Lower lobe of right lung (tissue), 2 donors: Measurements from ENCODE around the gene RAB6B. TPM values are rescaled to one million over a fixed set of nuclear protein-coding genes. Genes with fewer than 3 reads are reported as not detected.
A peak's percentile ranks its signal among the peaks of the same experiment; 100 is the strongest.

Source experiments
- ATAC-seq, 2 donors: fragments of 200-7000 bp; cut with Tn5 transposase; one replicate each; pipeline ENCODE4 v1.9.1; 2020 to 2022; ENCODE audit warnings: mild to moderate bottlenecking in 2 of 2, moderate library complexity in 2 of 2
- DNase-seq: peaks from one replicate; pipeline ENCODE4 v3.0.0-alpha.2; 2020
- H3K27ac ChIP-seq: fragments of 200-600 bp; one replicate; pipeline ENCODE4 v1.8.0; 2022
- H3K27me3 ChIP-seq: fragments of 200-600 bp; one replicate; pipeline ENCODE4 v1.8.0; 2022; ENCODE audit warnings: low read depth
- H3K36me3 ChIP-seq: fragments of 200-600 bp; one replicate; pipeline ENCODE4 v1.8.0; 2022; ENCODE audit warnings: mild to moderate bottlenecking
- H3K4me1 ChIP-seq: fragments of 200-600 bp; one replicate; pipeline ENCODE4 v1.8.0; 2022
- H3K4me3 ChIP-seq: fragments of 200-600 bp; one replicate; pipeline ENCODE4 v1.8.0; 2022; ENCODE audit warnings: mild to moderate bottlenecking
- H3K9me3 ChIP-seq: fragments of 200-600 bp; one replicate; pipeline ENCODE4 v1.8.0; 2022
- CTCF ChIP-seq: fragments of 200-600 bp; IDR thresholded peaks from one replicate; pipeline ENCODE4 v1.8.0; 2022; ENCODE audit warnings: antibody characterized with exemption, mild to moderate bottlenecking
- intact Hi-C: fragments of 100-400 bp; cut with DNase I; formaldehyde crosslinking; loops from one replicate; pipeline ENCODE4 v1.11.0; 2022
- total RNA-seq: library from RNA; stranded (reverse); fragmentation: NEBNext Ultra II Directional; extraction: Animal tissue kit (Norgen Biotek cat#: 25700); gene quantifications from one replicate; pipeline ENCODE4 v1.2.1, GENCODE V29; 2021
- donor health status: DM: no; HTN: yes; CAD: no; lungs with severe emphysema.

The RAB6B gene
- total RNA-seq, 1 donor from 2014 or later, result 5.5 TPM

DNA sequence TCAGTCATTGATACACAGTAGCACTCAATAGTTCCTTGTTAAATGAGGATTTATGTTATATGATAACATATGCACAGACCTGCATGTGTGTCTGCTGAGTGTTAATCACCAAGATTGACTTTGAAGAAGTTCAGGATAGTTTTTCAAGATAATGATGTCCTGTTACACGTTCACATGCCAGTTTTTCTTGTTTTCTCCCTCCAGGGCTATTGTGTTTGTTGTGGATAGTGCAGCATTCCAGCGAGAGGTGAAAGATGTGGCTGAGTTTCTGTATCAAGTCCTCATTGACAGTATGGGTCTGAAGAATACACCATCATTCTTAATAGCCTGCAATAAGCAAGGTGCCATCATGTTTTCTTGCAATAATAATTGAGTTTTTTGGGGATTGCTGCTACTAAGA is 80.3 kb downstream of the RAB6B start:
- intact Hi-C loops, result no loop called here
- Histone ChIP-seq H3K4me1 (no peaks in the 10 kb centered on the region), H3K9me3 (no peaks in the 10 kb centered on the region), H3K4me3 (no peak overlapping the region), H3K27me3 (no peaks in the 10 kb centered on the region), H3K27ac (no peak overlapping the region), H3K36me3 (peaks cover 81% of the 10 kb centered on the region)
- TF ChIP-seq CTCF, result no peak
- DNase-seq, result no peak
- ATAC-seq, result no peak

DNA sequence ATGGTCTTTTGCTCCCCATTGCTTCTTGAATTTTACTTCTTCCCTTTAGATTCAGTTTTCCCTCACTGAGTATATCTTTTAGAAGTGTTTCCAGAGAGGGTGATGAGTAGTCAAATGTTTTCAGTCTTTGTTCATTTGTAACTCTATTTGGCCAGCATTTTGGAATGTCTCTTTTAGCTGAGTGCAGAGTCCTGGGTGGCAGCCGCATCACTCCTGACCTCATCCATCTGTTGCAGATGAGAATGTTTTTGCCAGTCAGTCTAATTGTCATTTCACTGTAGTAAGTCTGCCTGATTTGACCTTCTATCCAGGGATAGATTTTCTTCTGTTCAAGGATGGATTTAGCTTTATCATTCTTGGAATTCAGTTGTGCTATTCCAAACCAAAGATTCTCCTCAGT is 82.8 kb downstream of the RAB6B start:
- intact Hi-C loops, result no loop called here
- H3K4me1 ChIP-seq, result no peaks in the 10 kb centered on the region
- DNase-seq, result no peak
- no peak overlapping the region for H3K4me3 ChIP-seq
- no peak for TF ChIP-seq CTCF
- no peaks in the 10 kb centered on the region for H3K27me3 ChIP-seq
- H3K27ac ChIP-seq, result no peak overlapping the region
- H3K36me3 ChIP-seq, result peaks cover 76% of the 10 kb centered on the region
- ATAC-seq, result no peak
- H3K9me3 ChIP-seq, result no peaks in the 10 kb centered on the region

GRCh38 chr3:133805702-133806475 is 89.8 kb downstream of the RAB6B start, which contains the start of gene SRPRB:
Gene SRPRB, plus strand, starts transcription at chr3:133805815. Its CDS starts 34 bp downstream, at chr3:133805849.
- peaks cover 18% of the 10 kb centered on the region for H3K36me3 ChIP-seq
- no peaks in the 10 kb centered on the region for H3K9me3 ChIP-seq
- H3K4me3 ChIP-seq, result peak within 1 kb of the TSS; percentile 93
- H3K27ac ChIP-seq, result peak within 1 kb of the TSS; percentile 79
- no peak for TF ChIP-seq CTCF
- no peaks in the 10 kb centered on the region for H3K27me3 ChIP-seq
- intact Hi-C loops, result no loop called here
- ATAC-seq, result peak; percentile 100
- peak; percentile 96 for DNase-seq
- H3K4me1 ChIP-seq, result peaks cover 17% of the 10 kb centered on the region

- Histone ChIP-seq H3K4me3 (peak overlapping the region; percentile 93), H3K27ac (peak overlapping the region; percentile 79), H3K27me3 (no peaks in the 10 kb centered on the region), H3K4me1 (peaks cover 17% of the 10 kb centered on the region), H3K9me3 (no peaks in the 10 kb centered on the region), H3K36me3 (peaks cover 12% of the 10 kb centered on the region)
- intact Hi-C loops, result no loop called here
- ATAC-seq (no peak), DNase-seq (no peak)
- no peak for TF ChIP-seq CTCF
These were observed 90.3 kb downstream of the RAB6B start for GRCh38 chr3:133805384-133805701.

- H3K4me1 ChIP-seq, result peaks cover 17% of the 10 kb centered on the region
- H3K27ac ChIP-seq, result no peak overlapping the region
- no peak for DNase-seq
- peaks cover 8% of the 10 kb centered on the region for H3K36me3 ChIP-seq
- intact Hi-C loops, result no loop called here
- peak overlapping the region; percentile 93 for H3K4me3 ChIP-seq
- ATAC-seq, result no peak
- no peak for TF ChIP-seq CTCF
- H3K9me3 ChIP-seq, result no peaks in the 10 kb centered on the region
- no peaks in the 10 kb centered on the region for H3K27me3 ChIP-seq
These were observed 90.8 kb downstream of the RAB6B start for GRCh38 chr3:133804896-133805295.
